Panc1 (cell line): ENCODE data around the gene PTK7. TPM values are rescaled to one million over a fixed set of nuclear protein-coding genes. Genes with fewer than 3 reads are reported as not detected.
"Not testable (repeated sequence)": the region's sequence is repeated elsewhere in the genome, so short reads cannot be mapped to it uniquely, and the experiment has no call there.

Source experiments
- ATAC-seq: fragments of 200-7000 bp; cut with Tn5 transposase; 2 replicates; pipeline ENCODE4 v1.9.1; 2020; ENCODE audit warnings: mild to moderate bottlenecking, moderate library complexity
- BruUV-seq: library from RNA; stranded (reverse); fragments of 400-500 nt; replicated peaks from 2 replicates; lab custom pipeline; 2021; lab: Mats Ljungman, UMichigan
- CTCF ChIA-PET: fragments of 300-600 bp; sonication (Branson Sonifier 250); formaldehyde crosslinking; loops from one replicate; lab custom pipeline; 2022; ENCODE audit warnings: antibody characterized with exemption; lab: Charles Lee
- POLR2A ChIA-PET: fragments of 300-600 bp; sonication (Branson Sonifier 250); formaldehyde crosslinking; loops from one replicate; lab custom pipeline; 2022; ENCODE audit warnings: antibody characterized with exemption; lab: Charles Lee
- DNase-seq: peaks from one replicate; pipeline ENCODE4 v3.0.0-alpha.2; 2010; ENCODE audit warnings: low read depth, low spot score
- H3K27ac ChIP-seq: 2 replicates; pipeline ENCODE4 v1.5.1; 2011; ENCODE audit warnings: mild to moderate bottlenecking, low read length, inconsistent platforms
- H3K27me3 ChIP-seq: fragments of 200-500 bp; sonication (Bioruptor generic); 2 replicates; pipeline ENCODE4 v1.6.0; 2014; ENCODE audit warnings: low read length, inconsistent platforms; ENCODE audit not compliant: control insufficient read depth, insufficient read depth
- H3K36me3 ChIP-seq: fragments of 200-500 bp; sonication (Bioruptor generic); 2 replicates; pipeline ENCODE4 v1.5.1; 2014; ENCODE audit warnings: inconsistent platforms, mild to moderate bottlenecking, low read length, moderate library complexity; ENCODE audit not compliant: control insufficient read depth, insufficient read depth
- H3K4me1 ChIP-seq: 2 replicates; pipeline ENCODE4 v1.5.1; 2011; ENCODE audit warnings: inconsistent platforms, mild to moderate bottlenecking, low read length, moderate library complexity; ENCODE audit not compliant: control insufficient read depth, insufficient read depth
- H3K4me3 ChIP-seq, 2 experiments: 2 replicates each; pipeline ENCODE4 v1.5.1; 2011 to 2012; ENCODE audit warnings: low read depth in 2 of 2, low read length in 2 of 2, mild to moderate bottlenecking in 2 of 2, inconsistent platforms in 1 of 2, moderate library complexity in 1 of 2
- H3K9me3 ChIP-seq: fragments of 200-500 bp; sonication (Bioruptor generic); 2 replicates; pipeline ENCODE4 v1.5.1; 2014; ENCODE audit warnings: low read depth, mild to moderate bottlenecking, inconsistent platforms, low read length, moderate library complexity; ENCODE audit not compliant: control insufficient read depth, insufficient read depth
- POLR2AphosphoS5 ChIP-seq: IDR thresholded peaks from 2 replicates; pipeline ENCODE4 v1.6.1; 2012; ENCODE audit warnings: mild to moderate bottlenecking, low read depth, low read length, moderate library complexity
- SIN3A ChIP-seq: IDR thresholded peaks from 2 replicates; pipeline ENCODE4 v1.6.1; 2012; ENCODE audit warnings: low read depth, mild to moderate bottlenecking, low read length, moderate library complexity, borderline replicate concordance; ENCODE audit not compliant: insufficient read depth
- TCF7L2 ChIP-seq: IDR thresholded peaks from 2 replicates; pipeline ENCODE4 v1.6.1; 2011; ENCODE audit warnings: mild to moderate bottlenecking, low read depth, low read length, inconsistent platforms
- in situ Hi-C: cut with HindIII; loops from 2 replicates; pipeline ENCODE4 v1.10.0; 2016; ENCODE audit warnings: low sequenced_read_pairs, low pct_unique_long_range_greater_than_20kb
- intact Hi-C: fragments of 100-400 bp; cut with micrococcal nuclease; formaldehyde crosslinking; loops from one replicate; pipeline ENCODE4 v1.10.0; 2022; ENCODE audit not compliant: unreplicated experiment
- total RNA-seq: library from RNA; stranded (reverse); gene quantifications from one replicate; pipeline ENCODE4 v1.2.1, GENCODE V29; 2021; ENCODE audit not compliant: unreplicated experiment
- TF ChIP-seq, protein P1 (sequence below), 2 experiments: IDR thresholded peaks; 2 replicates each; pipeline ENCODE4 v1.6.1; 2011 to 2012; ENCODE audit warnings: low read depth in 2 of 2, control low read depth in 1 of 2, low read length in 1 of 2, mild to moderate bottlenecking in 1 of 2, moderate library complexity in 1 of 2; ENCODE audit not compliant: insufficient read depth in 1 of 2
- TF ChIP-seq, protein P2 (sequence below): fragments of 450-650 bp; IDR thresholded peaks from 2 replicates; pipeline ENCODE4 v1.5.1; 2017; ENCODE audit warnings: mild to moderate bottlenecking

The PTK7 gene
- total RNA-seq, 1 experiment from 2014 or later = 240 TPM

DNA sequence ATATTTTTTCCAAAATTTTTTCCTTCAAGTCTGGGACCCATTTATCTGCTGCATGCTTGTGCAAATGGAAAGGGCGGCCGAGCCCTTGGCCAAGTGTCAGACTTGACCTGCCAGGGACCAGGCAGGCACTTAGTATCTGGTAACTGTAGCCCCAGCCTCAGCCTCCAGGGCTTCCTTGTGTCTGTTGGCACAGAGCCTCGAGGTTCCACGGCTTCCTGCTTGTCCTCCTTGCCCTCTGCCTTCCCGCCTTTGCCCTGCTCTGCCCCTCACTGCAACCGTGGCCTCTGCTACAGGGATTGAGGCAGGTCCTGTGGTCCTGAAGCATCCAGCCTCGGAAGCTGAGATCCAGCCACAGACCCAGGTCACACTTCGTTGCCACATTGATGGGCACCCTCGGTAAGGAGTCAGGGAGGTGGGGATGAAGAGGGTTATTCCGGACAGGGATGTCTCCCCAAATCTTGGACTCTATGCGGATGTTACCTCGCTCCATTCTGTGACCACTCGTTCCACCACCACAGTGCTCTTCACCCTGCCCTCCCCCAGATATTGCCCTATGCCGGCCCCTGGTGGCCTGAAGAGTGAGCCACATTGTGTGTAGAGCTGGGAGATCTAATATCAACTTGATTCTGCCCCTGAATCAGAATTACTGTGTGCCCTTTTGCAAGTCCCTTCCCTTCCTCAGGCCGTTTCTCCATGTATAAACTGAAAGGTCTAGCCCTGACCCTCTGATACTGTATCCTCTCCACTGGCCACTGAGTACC, 53.5 kb downstream of the PTK7 start:
- TF ChIP-seq POLR2AphosphoS5 (no peak), SIN3A (no peak), TCF7L2 (no peak)
- TF ChIP-seq, protein P1, sequence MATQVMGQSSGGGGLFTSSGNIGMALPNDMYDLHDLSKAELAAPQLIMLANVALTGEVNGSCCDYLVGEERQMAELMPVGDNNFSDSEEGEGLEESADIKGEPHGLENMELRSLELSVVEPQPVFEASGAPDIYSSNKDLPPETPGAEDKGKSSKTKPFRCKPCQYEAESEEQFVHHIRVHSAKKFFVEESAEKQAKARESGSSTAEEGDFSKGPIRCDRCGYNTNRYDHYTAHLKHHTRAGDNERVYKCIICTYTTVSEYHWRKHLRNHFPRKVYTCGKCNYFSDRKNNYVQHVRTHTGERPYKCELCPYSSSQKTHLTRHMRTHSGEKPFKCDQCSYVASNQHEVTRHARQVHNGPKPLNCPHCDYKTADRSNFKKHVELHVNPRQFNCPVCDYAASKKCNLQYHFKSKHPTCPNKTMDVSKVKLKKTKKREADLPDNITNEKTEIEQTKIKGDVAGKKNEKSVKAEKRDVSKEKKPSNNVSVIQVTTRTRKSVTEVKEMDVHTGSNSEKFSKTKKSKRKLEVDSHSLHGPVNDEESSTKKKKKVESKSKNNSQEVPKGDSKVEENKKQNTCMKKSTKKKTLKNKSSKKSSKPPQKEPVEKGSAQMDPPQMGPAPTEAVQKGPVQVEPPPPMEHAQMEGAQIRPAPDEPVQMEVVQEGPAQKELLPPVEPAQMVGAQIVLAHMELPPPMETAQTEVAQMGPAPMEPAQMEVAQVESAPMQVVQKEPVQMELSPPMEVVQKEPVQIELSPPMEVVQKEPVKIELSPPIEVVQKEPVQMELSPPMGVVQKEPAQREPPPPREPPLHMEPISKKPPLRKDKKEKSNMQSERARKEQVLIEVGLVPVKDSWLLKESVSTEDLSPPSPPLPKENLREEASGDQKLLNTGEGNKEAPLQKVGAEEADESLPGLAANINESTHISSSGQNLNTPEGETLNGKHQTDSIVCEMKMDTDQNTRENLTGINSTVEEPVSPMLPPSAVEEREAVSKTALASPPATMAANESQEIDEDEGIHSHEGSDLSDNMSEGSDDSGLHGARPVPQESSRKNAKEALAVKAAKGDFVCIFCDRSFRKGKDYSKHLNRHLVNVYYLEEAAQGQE (IDR thresholded peaks at IDR 0.05; ENCODE audit: insufficient read depth in 1 of 2, low read depth in 2 of 2, low read length in 1 of 2) = no peak
- TF ChIP-seq, protein P2, sequence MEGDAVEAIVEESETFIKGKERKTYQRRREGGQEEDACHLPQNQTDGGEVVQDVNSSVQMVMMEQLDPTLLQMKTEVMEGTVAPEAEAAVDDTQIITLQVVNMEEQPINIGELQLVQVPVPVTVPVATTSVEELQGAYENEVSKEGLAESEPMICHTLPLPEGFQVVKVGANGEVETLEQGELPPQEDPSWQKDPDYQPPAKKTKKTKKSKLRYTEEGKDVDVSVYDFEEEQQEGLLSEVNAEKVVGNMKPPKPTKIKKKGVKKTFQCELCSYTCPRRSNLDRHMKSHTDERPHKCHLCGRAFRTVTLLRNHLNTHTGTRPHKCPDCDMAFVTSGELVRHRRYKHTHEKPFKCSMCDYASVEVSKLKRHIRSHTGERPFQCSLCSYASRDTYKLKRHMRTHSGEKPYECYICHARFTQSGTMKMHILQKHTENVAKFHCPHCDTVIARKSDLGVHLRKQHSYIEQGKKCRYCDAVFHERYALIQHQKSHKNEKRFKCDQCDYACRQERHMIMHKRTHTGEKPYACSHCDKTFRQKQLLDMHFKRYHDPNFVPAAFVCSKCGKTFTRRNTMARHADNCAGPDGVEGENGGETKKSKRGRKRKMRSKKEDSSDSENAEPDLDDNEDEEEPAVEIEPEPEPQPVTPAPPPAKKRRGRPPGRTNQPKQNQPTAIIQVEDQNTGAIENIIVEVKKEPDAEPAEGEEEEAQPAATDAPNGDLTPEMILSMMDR = no peak; the same call in 1 of the 2 replicates
- CTCF ChIA-PET = interaction anchor here (0.6 to 1.4 kb wide), 6 partner anchors 34 to 776 kb away, joined by 3 to 6 read pairs (median 4); no protein-coding TSS in a partner anchor
- POLR2A ChIA-PET = interaction anchor here (0.5 kb wide), 2 partner anchors 29 to 132 kb away, joined by 3 to 4 read pairs; no protein-coding TSS in a partner anchor
- BruUV-seq = no TSS peak
- H3K27ac ChIP-seq = peak overlapping the region; percentile 44
- H3K36me3 ChIP-seq = no peaks in the 10 kb centered on the region
- DNase-seq (no peak), ATAC-seq (peak; percentile 91)
- peaks cover 33% of the 10 kb centered on the region for H3K4me1 ChIP-seq
- in situ Hi-C loops (no loop called here), intact Hi-C loops (loop anchor here (5.0 kb wide), 2 partner anchors 37 to 57 kb away; no protein-coding TSS in a partner anchor)
- H3K9me3 ChIP-seq = no peaks in the 10 kb centered on the region
- H3K27me3 ChIP-seq = no peaks in the 10 kb centered on the region
- H3K4me3 ChIP-seq = no peak overlapping the region

DNA sequence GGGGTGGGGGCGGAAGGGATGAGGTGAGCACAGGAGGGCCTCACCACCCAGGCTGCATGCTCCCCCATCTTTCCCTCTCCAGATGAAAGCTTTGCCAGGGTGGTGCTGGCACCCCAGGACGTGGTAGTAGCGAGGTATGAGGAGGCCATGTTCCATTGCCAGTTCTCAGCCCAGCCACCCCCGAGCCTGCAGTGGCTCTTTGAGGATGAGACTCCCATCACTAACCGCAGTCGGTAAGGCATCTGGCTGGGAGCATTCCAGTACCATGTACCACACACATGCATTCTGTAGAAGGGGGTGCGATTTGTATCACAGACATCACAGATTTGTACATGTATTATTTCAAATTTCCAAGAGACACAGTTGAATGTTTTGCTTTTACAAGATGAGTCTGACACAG, 54.3 kb downstream of the PTK7 start:
- H3K4me3 ChIP-seq = no peak overlapping the region
- DNase-seq (no peak), ATAC-seq (no peak)
- TF ChIP-seq, protein P1 (IDR thresholded peaks at IDR 0.05; ENCODE audit: insufficient read depth in 1 of 2, low read depth in 2 of 2, low read length in 1 of 2) = no peak
- TF ChIP-seq POLR2AphosphoS5 (no peak), TCF7L2 (no peak), SIN3A (no peak)
- TF ChIP-seq, protein P2 = no peak
- peaks cover 27% of the 10 kb centered on the region for H3K4me1 ChIP-seq
- H3K27ac ChIP-seq = no peak overlapping the region
- CTCF ChIA-PET = interaction anchor here (0.6 to 1.4 kb wide), 5 partner anchors 34 to 777 kb away, joined by 3 to 6 read pairs (median 3); no protein-coding TSS in a partner anchor
- BruUV-seq = no TSS peak
- H3K27me3 ChIP-seq = no peaks in the 10 kb centered on the region
- intact Hi-C loops (loop anchor here (5.0 kb wide), 1 partner anchor 38 kb away; no protein-coding TSS in a partner anchor), in situ Hi-C loops (no loop called here)
- no peaks in the 10 kb centered on the region for H3K9me3 ChIP-seq
- POLR2A ChIA-PET = no interaction called here
- no peaks in the 10 kb centered on the region for H3K36me3 ChIP-seq

DNA sequence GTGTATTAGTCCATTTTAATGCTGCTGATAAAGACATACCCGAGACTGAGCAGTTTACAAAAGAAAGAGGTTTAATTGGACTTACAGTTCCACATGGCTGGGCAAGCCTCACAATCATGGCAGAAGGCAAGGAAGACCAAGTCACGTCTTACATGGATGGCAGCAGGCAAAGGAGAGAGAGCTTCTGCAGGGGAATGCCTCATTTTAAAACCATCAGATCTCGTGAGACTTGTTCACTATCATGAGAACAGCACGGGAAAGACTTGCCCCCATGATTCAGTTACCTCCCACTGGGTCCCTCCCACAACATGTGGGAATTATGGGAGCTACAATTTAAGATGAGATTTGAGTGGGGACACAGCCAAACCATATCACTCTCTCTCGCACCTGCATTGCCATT, 55.3 kb downstream of the PTK7 start:
- BruUV-seq, DNase-seq, CTCF ChIA-PET, H3K27me3 ChIP-seq, H3K27ac ChIP-seq, in situ Hi-C loops, H3K9me3 ChIP-seq, H3K36me3 ChIP-seq, H3K4me3 ChIP-seq, ATAC-seq, POLR2A ChIA-PET: not testable (repeated sequence)
- intact Hi-C loops = loop anchor here (5.0 kb wide), 1 partner anchor 39 kb away; no protein-coding TSS in a partner anchor
- peaks cover 21% of the 10 kb centered on the region for H3K4me1 ChIP-seq
